ENCODE measurements around the gene CIP2A.

GRCh38 chr3:108528459-108529252, 60.6 kb downstream of the CIP2A start:
- TF ChIP-seq, protein P1, sequence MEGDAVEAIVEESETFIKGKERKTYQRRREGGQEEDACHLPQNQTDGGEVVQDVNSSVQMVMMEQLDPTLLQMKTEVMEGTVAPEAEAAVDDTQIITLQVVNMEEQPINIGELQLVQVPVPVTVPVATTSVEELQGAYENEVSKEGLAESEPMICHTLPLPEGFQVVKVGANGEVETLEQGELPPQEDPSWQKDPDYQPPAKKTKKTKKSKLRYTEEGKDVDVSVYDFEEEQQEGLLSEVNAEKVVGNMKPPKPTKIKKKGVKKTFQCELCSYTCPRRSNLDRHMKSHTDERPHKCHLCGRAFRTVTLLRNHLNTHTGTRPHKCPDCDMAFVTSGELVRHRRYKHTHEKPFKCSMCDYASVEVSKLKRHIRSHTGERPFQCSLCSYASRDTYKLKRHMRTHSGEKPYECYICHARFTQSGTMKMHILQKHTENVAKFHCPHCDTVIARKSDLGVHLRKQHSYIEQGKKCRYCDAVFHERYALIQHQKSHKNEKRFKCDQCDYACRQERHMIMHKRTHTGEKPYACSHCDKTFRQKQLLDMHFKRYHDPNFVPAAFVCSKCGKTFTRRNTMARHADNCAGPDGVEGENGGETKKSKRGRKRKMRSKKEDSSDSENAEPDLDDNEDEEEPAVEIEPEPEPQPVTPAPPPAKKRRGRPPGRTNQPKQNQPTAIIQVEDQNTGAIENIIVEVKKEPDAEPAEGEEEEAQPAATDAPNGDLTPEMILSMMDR (IDR thresholded peaks at IDR 0.05 in 4 of 5, conservative IDR thresholded peaks at IDR 0.05 in 1 of 5) = no peak
- no peak for TF ChIP-seq POLR2A (IDR thresholded peaks at IDR 0.05)

All from gastrocnemius medialis (tissue), 4 donors.